ENCODE data around the gene CACNA2D1.

The CACNA2D1 gene

GRCh38 chr7:82331234-82331633 is 112.3 kb downstream of the CACNA2D1 start:
- DNase-seq, result no peak

DNA sequence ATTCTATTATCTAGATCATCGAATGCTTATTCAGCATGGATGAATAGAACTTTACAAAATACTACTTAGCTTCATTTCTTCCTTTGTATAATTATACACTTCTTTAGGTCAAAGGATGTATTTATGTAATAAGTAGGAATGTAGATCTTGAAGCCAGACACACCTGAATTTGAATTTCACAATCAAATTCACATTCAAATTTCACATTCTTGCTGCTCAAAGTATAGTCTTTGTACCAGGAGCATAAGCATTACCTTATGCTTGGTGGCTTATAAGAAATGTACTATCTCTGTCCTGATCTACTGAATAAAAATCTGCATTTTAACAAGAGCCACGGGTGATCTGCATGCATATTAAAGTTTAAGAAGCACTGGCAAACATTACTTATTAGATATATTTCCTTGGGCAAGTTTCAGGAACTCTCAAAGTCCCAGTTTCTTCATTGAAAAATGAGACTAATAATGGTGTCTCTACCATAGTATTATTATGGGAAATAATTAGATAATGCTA is 112.8 kb downstream of the CACNA2D1 start:
- no peak for DNase-seq

DNA sequence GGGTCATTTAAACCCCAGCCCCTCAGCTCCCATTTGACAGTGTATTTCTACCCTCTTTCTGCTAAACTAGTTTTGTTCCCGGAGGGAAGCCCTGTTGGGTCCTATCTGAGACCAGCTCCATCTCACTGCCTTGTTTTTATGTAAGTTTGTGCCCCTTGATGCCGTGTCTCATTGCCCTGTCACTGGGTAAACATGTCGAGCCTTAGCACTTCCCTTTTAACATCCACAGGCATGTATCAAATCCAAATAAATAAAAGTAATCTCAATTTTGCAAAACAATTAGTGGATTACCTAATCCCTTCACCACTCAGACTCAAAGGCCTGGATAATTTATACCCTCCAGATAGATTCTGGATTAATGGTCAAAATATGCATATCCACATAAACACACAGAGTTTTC is 115.7 kb downstream of the CACNA2D1 start:
- DNase-seq, result no peak

DNA sequence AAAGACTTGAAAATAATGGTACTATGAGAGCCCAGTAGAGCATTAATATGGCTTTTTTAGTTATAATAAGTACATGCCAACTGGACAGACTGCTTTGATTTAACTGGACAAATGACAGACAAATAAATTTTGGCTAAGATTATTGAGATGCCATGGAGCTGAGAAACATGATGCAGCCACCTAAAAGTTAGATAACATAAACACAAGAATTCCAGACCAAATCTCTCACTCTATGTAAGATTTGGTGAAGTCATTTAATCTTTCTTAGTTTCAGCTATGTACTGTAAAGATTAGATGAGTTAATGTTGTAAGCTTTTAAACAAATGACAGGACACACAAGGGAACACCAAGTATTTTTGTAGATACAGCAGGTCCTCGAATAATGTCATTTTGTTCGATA is 118.2 kb downstream of the CACNA2D1 start:
- no peak for DNase-seq

GRCh38 chr7:82323806-82324205 is 119.8 kb downstream of the CACNA2D1 start:
- no peak for DNase-seq

DNA sequence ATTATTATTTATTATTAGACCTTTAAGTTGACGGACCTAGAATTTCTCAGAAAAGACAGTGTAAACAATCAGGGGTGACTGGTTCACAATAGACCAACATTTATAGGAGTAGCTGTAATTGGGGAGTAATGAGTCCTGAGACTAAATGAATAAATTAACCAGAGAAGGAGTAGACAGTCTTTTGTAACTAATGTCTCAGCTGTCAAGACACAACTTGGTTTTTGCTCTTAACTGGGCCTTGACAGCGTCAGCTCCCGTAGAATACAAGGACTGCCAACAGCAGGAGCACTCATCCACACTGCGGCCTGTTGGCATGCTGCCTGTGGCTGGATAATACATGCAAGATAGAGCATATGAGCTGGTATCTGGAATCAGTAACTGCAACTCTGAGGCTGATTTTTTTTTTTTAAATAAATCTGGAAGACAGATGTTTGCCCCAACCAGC is 123.9 kb downstream of the CACNA2D1 start:
- DNase-seq, result peak; percentile 70

GRCh38 chr7:82318786-82319185 is 124.8 kb downstream of the CACNA2D1 start:
- peak; percentile 5 for DNase-seq

GRCh38 chr7:82317760-82318159 is 125.8 kb downstream of the CACNA2D1 start:
- no peak for DNase-seq

- DNase-seq, result peak; percentile 26
Observed at GRCh38 chr7:82317257-82317721, 126.3 kb downstream of the CACNA2D1 start.

- no peak for DNase-seq
Observed at GRCh38 chr7:82313269-82313668, 130.3 kb downstream of the CACNA2D1 start.

DNA sequence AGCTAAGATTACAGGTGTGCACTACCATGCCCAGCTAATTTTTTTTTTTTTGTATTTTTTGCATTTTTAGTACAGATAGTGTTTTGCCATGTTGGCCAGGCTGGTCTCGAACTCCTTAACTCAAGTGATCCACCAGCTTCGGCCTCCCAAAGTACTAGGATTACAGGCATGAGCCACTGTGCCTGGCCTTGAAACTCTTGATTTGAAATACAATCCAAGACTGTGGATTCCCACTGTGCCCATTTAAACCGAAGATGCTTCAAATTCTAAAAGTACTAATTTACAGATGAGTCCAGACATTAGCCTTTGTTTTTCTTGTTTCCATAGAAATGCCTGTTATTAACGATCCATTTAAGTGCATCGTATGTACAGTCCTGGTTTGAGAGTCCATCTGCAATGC is 130.9 kb downstream of the CACNA2D1 start:
- DNase-seq, result no peak

DNA sequence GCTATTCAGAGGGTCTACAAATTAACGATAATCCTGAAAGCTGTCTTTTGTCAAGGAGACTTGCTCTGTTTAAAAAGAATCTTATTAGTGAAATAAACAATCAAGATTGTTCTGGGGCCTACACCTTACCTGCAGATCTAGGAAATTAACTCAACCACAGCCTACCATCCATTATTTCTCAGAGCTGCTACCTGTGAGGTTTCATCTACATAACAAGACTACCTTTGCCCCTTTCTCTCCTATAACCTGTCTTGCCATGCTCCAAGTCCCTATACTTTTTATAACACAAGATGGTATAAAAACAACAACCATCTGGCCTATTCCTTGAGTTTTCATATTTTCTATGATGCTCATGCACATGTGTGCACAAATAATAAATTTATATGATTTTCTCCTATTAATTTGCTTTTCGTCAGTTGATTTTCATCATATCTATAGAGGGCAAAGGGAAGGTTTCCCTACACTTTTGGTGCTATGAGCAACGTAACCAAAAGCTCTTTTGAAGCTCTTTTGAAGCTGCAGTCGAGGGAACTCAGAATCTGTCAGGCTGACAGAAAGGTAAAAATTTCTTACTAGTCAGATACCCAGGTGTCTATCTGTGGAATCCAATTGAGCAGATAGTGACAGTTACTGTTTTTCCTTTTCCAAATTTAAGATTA is 138.1 kb downstream of the CACNA2D1 start:
- DNase-seq, result no peak

- no peak for DNase-seq
Observed at GRCh38 chr7:82294865-82295264, 148.7 kb downstream of the CACNA2D1 start.

- DNase-seq, result no peak
Observed at GRCh38 chr7:82294382-82294784, 149.2 kb downstream of the CACNA2D1 start.

DNA sequence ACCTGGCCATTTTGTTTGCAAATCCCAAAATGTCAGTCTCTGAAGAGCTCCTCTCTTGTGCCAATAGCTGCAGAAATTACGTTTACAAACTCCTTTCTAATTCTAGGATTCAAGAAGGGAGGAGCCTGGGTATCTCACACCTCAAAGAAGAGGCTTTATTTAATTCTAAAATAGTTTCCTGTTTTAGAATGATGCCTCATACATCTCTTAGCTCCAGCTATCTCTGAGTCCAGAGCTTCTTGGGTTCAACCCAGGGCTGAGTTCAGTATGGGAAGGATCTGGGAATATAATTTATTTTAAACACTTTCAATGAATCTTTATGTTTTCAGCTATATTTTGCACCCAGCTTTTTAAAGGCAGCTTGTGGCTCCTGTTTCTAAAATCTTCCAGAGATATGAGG is 150.1 kb downstream of the CACNA2D1 start:
- DNase-seq, result no peak

GRCh38 chr7:82291931-82292330 is 151.6 kb downstream of the CACNA2D1 start:
- DNase-seq, result no peak

DNA sequence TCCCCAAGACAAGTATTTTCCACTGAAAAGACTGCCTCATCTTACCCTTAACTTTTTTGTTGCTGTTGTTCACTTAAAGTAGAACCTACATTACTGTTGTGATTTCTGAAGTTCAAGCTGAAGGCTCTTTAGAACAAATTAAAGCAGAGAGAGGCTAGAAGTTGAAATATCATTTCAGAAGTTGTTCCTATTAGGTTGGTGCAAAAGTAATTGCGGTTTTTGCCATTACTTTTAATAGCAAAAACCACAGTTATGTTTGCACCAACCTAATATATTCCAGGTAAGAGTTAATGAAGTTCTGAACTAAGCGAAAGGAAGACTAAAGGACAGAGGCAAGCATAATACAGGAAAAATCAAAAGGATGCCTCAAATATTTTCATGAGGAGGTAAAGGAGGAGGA is 153.7 kb downstream of the CACNA2D1 start:
- DNase-seq, result no peak

GRCh38 chr7:82289152-82289535 is 154.4 kb downstream of the CACNA2D1 start:
- peak; percentile 93 for DNase-seq

- DNase-seq, result peak; percentile 54
Observed at GRCh38 chr7:82286798-82287140, 156.8 kb downstream of the CACNA2D1 start.

DNA sequence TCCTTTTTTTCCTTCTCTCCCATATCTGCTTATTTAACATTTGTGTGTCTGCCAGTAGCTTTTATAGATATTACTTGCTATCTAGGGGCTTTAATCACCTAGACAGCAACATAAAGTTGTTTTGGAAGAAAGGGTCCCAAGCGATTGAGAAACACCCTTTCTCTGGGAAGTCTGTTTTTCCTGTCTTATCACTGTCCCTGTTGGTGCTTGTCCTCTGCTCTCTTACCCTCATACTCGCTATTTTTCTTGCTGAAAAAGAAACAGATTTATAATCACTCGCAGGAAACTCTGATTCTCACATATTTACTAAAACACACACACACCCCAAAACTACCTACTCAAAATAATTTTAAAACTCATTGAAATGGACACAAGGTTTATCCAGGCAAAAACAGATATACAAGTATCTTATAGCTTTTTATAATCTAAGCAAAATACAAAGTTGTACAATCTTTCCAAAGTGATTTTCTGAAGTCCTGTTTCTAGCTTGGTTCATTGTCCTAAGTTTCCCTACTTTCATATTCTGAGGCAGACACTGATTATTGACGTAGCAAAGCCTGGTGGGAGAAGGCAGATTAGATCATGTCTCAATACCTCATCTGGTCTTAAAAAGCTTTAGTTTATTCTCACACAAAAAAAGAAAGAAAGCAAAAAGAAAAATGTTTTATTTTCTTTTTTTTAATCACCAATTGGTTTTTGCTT is 157.3 kb downstream of the CACNA2D1 start:
- no peak for DNase-seq

- no peak for DNase-seq
Observed at GRCh38 chr7:82284936-82285519, 158.5 kb downstream of the CACNA2D1 start.

- DNase-seq, result peak; percentile 99
Observed at GRCh38 chr7:82275342-82275741, 168.2 kb downstream of the CACNA2D1 start.

DNA sequence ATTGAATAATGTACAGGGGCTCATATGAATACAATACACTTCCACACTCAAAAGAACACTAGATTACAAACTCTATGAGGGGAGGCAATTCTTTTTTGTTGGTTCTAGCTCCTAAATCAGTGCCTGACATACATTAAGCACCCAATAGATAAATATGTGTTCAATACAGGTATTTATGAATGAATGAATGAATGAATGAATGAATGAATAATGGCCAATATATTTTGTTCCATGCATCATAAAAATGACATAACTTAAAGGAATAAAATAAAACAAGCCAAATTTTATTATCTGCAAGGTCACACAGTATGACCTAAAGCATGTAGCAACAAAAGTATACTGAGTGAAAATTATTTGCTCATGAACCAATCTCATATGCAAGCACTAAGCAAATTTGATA is 168.9 kb downstream of the CACNA2D1 start:
- DNase-seq, result no peak

- no peak for DNase-seq
Observed at GRCh38 chr7:82273886-82274285, 169.7 kb downstream of the CACNA2D1 start.
